Right ventricle myocardium inferior (tissue), 1 donor: ENCODE data around the gene PDE11A. TPM values are rescaled to one million over a fixed set of nuclear protein-coding genes. Genes with fewer than 3 reads are reported as not detected.

ENCODE experiments used
- ATAC-seq: fragments of 200-7000 bp; cut with Tn5 transposase; one replicate; pipeline ENCODE4 v1.9.1; 2020; ENCODE audit warnings: mild to moderate bottlenecking, moderate library complexity
- DNase-seq: peaks from one replicate; pipeline ENCODE4 v3.0.0; 2021; ENCODE audit errors: missing footprints
- intact Hi-C: fragments of 100-400 bp; cut with DNase I; formaldehyde crosslinking; loops from one replicate; pipeline ENCODE4 v1.11.0; 2022
- total RNA-seq: library from RNA; stranded (reverse); fragmentation: NEBNext Ultra II Directional; extraction: Animal tissue kit (Norgen Biotek cat#: 25700); gene quantifications from one replicate; pipeline ENCODE4 v1.2.1, GENCODE V29; 2021
- donor health status: DM: no; HTN: yes; CAD: no; lungs with severe emphysema.

PDE11A gene
- total RNA-seq, 1 donor from 2014 or later: 4.4 TPM

GRCh38 chr2:177902395-177903163, 170.0 kb downstream of the PDE11A start:
- ATAC-seq: peak; percentile 54
- no peak for DNase-seq
- intact Hi-C loops: loop anchor here (5.0 kb wide), 1 partner anchor 105 kb away; no protein-coding TSS in a partner anchor

- DNase-seq (no peak), ATAC-seq (no peak)
- intact Hi-C loops: loop anchor here (5.0 kb wide), 1 partner anchor 103 kb away; no protein-coding TSS in a partner anchor
Measured at GRCh38 chr2:177900082-177900481, 172.5 kb downstream of the PDE11A start.

DNA sequence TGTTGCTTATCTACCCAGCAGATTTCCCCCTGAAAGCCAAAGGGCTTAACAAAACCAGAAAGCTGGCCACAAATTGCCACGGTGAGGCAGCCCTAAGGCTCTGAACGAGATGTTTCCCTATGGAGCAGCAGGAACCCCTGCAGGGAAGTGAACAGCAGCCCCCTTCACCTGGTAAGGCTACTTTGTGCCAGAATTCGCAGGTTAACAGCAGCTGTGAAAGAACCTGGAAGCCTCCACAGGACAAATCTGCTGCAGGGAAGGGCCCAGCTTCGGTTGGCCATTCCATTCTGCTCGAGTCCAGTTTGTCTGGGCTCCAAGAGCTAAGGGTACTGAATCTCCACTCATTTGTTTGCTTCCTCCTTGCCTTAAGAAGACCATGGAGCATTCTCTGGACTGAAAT, 175.3 kb downstream of the PDE11A start:
- intact Hi-C loops: no loop called here
- no peak for ATAC-seq

GRCh38 chr2:177896587-177896986, 176.0 kb downstream of the PDE11A start:
- no peak for ATAC-seq
- no peak for DNase-seq
- intact Hi-C loops: no loop called here

More for the DNA sequence above, 175.3 kb downstream of the PDE11A start:
- DNase-seq: no peak

DNA sequence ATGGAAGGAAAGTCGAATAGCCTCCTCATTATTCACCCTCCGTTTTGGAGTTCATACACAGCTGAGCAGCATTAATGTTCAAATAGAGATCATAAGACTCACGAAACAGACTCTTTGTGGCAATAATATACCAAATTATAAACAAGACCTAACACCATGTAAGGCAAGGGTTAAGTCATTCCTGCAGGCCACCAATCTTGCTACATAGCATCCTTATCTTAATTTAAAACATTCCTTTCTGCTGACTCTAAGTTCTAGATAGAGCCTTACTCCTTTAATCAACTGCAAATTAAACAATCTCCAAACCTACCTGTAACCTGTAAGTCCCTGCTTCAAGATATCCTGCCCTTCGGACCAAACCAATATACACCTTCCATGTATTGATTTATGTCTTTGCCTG, 178.0 kb downstream of the PDE11A start:
- DNase-seq (no peak), ATAC-seq (no peak)
- intact Hi-C loops: no loop called here

DNA sequence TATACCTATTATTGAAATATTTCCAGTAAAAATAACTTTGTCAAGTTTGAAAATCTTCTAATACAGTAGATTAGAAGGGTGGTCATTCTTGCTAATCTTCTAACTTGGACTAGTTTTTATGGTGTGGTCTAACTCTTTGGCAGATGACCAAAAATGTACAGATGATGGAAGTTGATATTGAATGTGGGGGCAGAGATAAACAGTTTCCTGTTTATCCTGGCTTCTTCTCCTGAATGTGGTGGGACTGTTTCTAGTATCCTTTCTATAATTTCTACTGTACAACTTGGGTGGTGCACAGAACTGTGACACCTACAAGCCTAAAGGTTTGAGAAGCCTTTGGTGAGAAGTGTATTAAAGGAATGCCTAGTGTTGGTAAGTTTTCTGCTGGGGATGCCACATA, 178.7 kb downstream of the PDE11A start:
- ATAC-seq (no peak), DNase-seq (no peak)
- intact Hi-C loops: no loop called here

GRCh38 chr2:177891533-177891932, 181.0 kb downstream of the PDE11A start:
- DNase-seq (no peak), ATAC-seq (no peak)
- intact Hi-C loops: no loop called here

- intact Hi-C loops: no loop called here
- ATAC-seq (no peak), DNase-seq (no peak)
Measured at GRCh38 chr2:177889818-177890460, 182.6 kb downstream of the PDE11A start.

GRCh38 chr2:177888581-177888980, 184.0 kb downstream of the PDE11A start:
- DNase-seq (no peak), ATAC-seq (no peak)
- intact Hi-C loops: no loop called here

- ATAC-seq: no peak
- DNase-seq: no peak
- intact Hi-C loops: no loop called here
Measured at GRCh38 chr2:177887722-177888121, 184.9 kb downstream of the PDE11A start.

DNA sequence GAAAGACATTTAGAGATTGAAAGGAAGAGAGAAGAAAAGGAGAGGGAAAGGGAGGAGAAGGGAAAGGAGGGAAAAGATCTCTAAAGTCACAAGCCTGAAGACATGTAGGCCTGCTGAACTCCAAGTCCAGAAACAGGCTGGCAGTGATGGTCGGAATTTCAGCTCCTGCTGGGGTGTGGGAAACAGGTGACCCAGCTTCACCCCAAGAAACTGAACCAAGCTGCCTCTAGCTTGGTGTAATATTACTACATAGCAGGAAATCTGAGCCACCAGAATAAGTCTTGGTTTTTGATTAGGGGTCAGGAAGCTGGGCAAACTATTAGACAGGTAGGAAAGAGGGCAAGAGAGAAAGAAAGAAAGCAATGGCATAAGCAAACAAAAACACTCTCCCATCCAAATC, 185.8 kb downstream of the PDE11A start:
- ATAC-seq: no peak
- intact Hi-C loops: no loop called here
- no peak for DNase-seq

DNA sequence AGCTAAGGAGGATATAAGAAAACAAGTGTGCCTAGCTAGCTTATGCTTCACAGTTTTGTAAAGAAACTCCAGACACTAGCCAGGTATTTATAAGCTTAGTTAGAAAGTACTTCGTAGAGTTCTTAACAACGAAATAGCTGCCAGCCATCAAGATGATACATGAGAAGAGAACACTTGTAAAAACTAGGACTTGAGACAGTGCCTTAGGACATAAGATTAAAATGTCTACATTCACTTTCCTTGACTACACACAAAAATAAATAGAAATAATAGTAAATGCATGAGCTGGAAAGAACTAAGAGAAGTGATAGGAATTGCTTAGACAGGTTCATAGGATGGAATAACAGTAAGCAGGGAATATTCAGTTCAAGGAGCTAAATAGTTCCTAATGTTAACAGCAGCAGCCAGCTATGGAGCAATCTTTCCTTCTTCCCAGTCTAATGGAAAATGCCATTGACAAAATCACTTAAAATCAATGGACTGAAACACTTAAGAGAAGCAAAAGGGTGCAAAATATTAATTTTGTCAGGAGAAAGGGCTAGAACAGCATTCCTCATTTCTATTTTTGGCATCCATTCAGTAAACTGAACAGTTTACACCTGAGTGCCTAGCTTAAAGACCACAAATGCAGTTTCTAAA, 186.6 kb downstream of the PDE11A start:
- DNase-seq (no peak), ATAC-seq (no peak)
- intact Hi-C loops: no loop called here

DNA sequence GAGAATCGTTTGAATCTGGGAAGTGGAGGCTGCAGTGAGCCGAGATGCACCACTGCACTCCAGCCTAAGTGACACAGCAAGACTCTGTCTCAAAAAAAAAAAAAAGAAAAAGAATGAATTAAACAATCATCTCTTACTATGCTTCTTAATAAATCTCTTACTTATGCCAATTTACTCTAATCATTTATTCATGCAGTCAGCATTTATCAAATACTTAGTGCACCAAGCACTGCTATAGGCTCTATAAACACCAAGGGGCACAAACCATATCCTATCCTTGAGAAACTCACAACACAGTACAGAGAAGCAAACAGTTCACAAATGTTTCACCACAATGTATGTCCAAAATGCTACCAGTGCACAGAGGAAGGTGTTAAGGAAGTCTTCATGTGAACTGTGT, 189.4 kb downstream of the PDE11A start:
- no peak for ATAC-seq
- no peak for DNase-seq
- intact Hi-C loops: loop anchor here (5.0 kb wide), 2 partner anchors 34 to 111 kb away; no protein-coding TSS in a partner anchor

GRCh38 chr2:177882501-177882900, 190.1 kb downstream of the PDE11A start:
- ATAC-seq: peak; percentile 46
- DNase-seq: no peak
- intact Hi-C loops: loop anchor here (1.0 to 5.0 kb wide), 3 partner anchors 35 to 110 kb away; no protein-coding TSS in a partner anchor

DNA sequence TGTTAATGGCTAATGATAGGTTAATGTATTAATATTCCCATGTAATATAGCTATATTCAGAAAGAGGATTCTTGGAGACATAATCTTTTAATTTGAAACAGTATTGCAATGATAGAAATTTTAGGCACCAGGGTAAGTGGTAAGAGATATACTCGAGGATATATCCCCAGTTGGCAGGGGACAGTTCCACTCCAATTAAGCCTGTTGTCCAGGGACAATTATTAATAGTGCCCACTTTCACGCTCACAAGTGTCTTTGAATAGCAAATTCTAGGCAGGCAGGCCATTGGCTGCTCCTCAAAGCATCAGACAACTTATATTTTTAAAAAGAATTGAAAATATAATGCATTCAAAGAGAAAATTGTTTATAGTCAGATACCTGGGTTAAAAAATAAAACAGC, 190.7 kb downstream of the PDE11A start:
- DNase-seq (no peak), ATAC-seq (peak; percentile 82)
- intact Hi-C loops: loop anchor here (1.0 to 5.0 kb wide), 3 partner anchors 35 to 110 kb away; no protein-coding TSS in a partner anchor

DNA sequence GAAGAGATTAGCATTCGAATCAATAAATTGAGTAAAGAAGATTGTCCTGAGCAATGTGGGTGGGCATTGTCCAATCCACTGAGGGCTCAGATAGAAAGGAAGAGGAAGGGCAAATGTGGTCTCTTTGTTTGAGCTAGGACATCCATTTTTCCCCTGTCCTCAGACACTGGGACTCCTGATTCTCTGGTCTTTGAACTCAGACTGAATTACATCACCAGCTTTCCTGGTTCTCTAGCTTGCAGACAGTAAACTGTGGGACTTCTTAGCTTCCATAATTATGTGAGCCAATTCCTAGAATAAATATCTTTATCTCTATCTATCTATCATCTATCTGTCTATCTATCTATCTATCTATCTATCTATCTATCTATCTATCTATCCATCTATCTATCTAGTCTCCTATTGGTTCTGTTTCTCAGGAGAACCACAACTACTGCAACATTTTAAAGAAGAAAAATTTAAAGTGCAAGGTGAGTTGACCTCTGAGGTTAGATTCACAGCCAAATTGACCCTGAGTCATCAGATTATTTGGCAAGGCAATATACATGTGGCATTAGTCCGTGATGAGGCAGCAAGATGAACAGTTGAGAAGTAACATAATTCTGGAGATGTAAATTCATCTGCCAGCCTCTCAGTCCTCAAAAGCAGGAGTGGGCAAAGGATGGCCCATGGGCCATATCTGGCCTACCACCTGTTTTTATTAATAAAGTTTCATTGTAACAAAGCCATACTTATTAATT, 191.4 kb downstream of the PDE11A start:
- intact Hi-C loops: loop anchor here (5.0 kb wide), 2 partner anchors 36 to 109 kb away; no protein-coding TSS in a partner anchor
- ATAC-seq: no peak
- DNase-seq: no peak

DNA sequence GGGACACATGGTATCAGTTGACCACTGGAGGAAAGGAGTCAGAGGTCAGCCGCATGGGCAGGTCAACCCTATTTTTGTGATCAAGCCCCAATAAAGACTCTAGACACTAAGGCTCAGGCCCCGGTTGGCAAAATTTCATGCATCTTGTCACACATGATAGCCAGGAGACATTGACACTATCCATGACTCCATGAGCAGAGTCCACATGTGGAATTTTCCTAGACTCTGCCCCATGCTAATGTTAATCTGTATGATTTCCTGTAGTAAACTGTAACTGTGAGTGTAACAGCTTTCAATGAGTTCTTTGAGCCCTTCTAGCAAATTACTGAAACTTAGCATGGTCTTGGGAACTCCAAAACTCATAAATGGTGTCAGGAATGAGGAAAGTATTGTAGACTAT, 192.3 kb downstream of the PDE11A start:
- no peak for DNase-seq
- intact Hi-C loops: loop anchor here (5.0 kb wide), 2 partner anchors 37 to 108 kb away; no protein-coding TSS in a partner anchor
- ATAC-seq: peak; percentile 35

GRCh38 chr2:177876950-177877349, 195.6 kb downstream of the PDE11A start:
- DNase-seq (no peak), ATAC-seq (no peak)
- intact Hi-C loops: no loop called here

GRCh38 chr2:177874686-177875085, 197.9 kb downstream of the PDE11A start:
- intact Hi-C loops: no loop called here
- ATAC-seq (no peak), DNase-seq (no peak)
